ENCODE measurements around the gene IGSF21.

The IGSF21 gene

DNA sequence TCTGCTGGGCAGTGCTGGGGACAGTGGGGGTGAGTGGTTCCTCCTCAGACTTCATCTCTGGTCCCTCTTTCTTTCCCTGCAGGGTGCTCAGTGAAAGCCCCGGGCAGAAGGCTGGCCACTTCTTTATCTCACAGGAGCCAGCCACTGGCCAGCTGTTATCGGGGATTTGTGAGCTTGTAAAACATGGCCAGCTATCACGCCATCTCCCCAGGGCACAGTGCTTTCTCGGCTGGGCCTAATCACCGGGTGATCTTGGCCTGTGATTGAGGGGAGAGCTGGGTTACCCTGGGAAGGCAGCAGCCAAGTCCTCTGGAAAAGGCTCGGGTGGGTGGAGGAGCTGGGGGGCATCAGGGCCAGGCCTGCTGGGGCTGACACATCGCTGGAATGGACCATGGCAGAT, 83.0 kb downstream of the IGSF21 start:
- TF ChIP-seq, protein P1, sequence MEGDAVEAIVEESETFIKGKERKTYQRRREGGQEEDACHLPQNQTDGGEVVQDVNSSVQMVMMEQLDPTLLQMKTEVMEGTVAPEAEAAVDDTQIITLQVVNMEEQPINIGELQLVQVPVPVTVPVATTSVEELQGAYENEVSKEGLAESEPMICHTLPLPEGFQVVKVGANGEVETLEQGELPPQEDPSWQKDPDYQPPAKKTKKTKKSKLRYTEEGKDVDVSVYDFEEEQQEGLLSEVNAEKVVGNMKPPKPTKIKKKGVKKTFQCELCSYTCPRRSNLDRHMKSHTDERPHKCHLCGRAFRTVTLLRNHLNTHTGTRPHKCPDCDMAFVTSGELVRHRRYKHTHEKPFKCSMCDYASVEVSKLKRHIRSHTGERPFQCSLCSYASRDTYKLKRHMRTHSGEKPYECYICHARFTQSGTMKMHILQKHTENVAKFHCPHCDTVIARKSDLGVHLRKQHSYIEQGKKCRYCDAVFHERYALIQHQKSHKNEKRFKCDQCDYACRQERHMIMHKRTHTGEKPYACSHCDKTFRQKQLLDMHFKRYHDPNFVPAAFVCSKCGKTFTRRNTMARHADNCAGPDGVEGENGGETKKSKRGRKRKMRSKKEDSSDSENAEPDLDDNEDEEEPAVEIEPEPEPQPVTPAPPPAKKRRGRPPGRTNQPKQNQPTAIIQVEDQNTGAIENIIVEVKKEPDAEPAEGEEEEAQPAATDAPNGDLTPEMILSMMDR (IDR thresholded peaks at IDR 0.05; ENCODE audit: control insufficient read depth, insufficient read depth, low read depth, low read length, missing control alignments) = no peak
- H3K4me3 ChIP-seq (ENCODE audit: control insufficient read depth, low read depth, low read length) = no peak overlapping the region
- DNase-seq (ENCODE audit: low read depth) = no peak

DNA sequence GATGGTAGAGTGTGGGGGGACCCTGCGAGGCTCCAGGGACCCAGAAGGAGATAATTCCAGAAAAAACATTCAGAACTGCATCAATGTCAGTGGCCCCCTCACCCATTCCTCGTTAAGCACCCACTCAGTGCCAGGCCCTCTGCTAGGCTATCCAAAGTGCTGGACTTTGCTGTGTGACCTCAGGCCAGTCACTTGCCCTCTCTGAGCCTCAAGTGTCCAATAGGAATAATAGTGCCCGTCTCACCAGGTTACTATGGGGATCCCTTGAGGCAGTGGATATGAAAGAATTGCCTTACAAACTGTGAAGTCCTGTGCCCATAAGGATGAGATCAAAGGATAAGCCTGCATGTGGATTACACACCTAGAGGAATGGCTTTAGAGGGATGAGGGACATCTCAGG, 83.4 kb downstream of the IGSF21 start:
- TF ChIP-seq, protein P1 (IDR thresholded peaks at IDR 0.05; ENCODE audit: control insufficient read depth, insufficient read depth, low read depth, low read length, missing control alignments) = no peak
- no peak for DNase-seq (ENCODE audit: low read depth)
- no peak overlapping the region for H3K4me3 ChIP-seq (ENCODE audit: control insufficient read depth, low read depth, low read length)

DNA sequence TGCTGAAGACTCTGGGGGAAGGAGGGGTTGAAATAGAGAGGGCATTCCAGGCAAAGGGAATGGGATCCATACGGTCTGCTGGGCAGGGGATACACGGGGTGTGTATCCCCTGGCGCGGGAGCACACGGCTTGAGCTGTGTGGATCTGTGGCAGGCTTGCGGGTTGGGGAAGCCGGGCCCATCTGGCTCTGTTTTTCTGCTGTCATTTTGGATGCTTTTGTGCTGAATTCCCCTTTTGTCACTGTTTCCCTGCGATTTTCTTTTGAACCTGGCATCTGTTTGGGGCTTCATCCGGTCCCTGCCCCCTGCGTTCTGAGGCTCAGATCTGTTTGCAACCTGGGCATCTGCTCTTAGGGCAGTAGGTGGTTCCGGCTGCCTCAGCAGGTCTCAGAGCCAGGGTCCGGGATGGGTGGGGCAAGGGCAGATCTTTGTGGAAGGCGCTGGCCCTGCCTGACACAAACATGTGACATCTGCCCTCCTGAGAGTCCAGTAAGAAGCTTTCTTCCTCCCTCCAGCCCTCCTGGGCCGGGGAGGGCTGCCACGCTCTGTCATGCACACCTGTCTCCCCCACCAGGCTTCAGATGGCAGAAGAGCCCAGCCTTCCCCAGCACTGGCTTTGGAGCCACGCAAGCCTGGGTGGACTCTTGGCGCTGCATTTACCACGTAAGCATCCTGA, 84.0 kb downstream of the IGSF21 start:
- TF ChIP-seq, protein P1 (IDR thresholded peaks at IDR 0.05; ENCODE audit: control insufficient read depth, insufficient read depth, low read depth, low read length, missing control alignments) = no peak
- H3K4me3 ChIP-seq (ENCODE audit: control insufficient read depth, low read depth, low read length) = no peak overlapping the region
- DNase-seq (ENCODE audit: low read depth) = no peak

DNA sequence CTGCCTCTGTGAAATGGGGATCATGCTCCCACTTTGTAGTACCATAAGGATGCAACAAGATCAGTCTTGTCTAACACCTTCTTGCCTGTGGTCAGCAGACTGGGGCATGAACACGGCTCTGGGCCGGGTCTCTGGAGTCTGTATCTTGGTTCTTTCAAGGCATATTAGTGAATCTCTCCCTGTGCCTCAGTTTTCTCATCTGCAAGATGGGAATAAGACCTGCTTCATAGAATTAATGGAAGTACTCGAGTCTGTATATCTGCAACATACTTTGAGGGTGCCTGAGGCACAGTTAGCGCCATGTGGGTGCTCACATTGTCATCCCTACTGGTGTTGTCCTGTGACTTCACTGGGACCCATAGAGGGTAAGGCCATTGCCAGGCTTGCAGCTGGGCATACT, 84.6 kb downstream of the IGSF21 start:
- TF ChIP-seq, protein P1 (IDR thresholded peaks at IDR 0.05; ENCODE audit: control insufficient read depth, insufficient read depth, low read depth, low read length, missing control alignments) = no peak
- DNase-seq (ENCODE audit: low read depth) = no peak
- H3K4me3 ChIP-seq (ENCODE audit: control insufficient read depth, low read depth, low read length) = no peak overlapping the region

DNA sequence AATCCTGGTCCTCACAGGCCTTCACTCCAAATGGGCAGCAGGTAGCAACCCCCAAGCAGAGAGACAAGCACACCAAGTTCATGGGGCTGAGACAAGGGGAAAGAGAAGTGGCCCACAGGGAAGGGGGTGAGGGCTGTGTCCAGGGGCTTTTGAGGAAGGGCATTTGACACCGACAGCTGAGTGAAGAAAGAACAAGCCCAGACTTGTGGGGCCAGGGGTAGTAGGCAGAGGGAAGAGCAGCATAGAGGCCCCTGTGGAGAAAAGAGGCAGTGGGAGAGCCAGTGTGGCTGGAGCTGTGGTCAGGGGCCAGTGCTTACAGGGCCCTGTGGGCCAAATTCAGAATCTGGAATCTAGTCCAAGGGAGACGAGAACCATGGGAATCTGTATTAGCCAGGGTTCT, 85.4 kb downstream of the IGSF21 start:
- H3K4me3 ChIP-seq (ENCODE audit: control insufficient read depth, low read depth, low read length) = no peak overlapping the region
- DNase-seq (ENCODE audit: low read depth) = no peak
- TF ChIP-seq, protein P1 (IDR thresholded peaks at IDR 0.05; ENCODE audit: control insufficient read depth, insufficient read depth, low read depth, low read length, missing control alignments) = no peak

DNA sequence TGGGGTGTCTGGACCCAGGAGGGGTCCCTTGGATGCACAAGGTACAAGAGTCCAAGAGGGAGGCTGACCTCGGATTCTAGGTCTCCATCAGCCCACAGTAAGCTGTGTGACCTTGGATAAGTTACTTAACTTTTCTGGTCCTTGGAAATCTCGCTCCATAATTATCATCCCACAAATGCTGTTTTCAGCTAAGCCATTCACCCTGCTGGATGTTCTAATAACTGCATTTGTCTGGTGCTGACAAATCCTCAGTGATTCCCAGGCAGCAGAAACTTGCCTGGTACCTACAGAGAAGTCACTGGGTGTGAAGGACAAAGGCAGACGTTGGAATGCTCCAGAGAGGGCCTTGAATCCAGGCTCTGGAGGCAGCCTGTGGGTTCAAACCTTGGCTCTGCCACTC, 89.7 kb downstream of the IGSF21 start:
- no peak for DNase-seq (ENCODE audit: low read depth)
- TF ChIP-seq, protein P1 (IDR thresholded peaks at IDR 0.05; ENCODE audit: control insufficient read depth, insufficient read depth, low read depth, low read length, missing control alignments) = no peak
- no peak overlapping the region for H3K4me3 ChIP-seq (ENCODE audit: control insufficient read depth, low read depth, low read length)

All from AG09309 (cell line).